Nucleus accumbens (tissue), 56 donors: Measurements from ENCODE around the gene NUP210L.
"Not testable (repeated sequence)": the region's sequence is repeated elsewhere in the genome, so short reads cannot be mapped to it uniquely, and the experiment has no call there.

Source experiments
- DNase-seq, 56 donors: peaks; one replicate each; lab custom pipeline; 2025; lab: John Stamatoyannopoulos, UW

The NUP210L gene

DNA sequence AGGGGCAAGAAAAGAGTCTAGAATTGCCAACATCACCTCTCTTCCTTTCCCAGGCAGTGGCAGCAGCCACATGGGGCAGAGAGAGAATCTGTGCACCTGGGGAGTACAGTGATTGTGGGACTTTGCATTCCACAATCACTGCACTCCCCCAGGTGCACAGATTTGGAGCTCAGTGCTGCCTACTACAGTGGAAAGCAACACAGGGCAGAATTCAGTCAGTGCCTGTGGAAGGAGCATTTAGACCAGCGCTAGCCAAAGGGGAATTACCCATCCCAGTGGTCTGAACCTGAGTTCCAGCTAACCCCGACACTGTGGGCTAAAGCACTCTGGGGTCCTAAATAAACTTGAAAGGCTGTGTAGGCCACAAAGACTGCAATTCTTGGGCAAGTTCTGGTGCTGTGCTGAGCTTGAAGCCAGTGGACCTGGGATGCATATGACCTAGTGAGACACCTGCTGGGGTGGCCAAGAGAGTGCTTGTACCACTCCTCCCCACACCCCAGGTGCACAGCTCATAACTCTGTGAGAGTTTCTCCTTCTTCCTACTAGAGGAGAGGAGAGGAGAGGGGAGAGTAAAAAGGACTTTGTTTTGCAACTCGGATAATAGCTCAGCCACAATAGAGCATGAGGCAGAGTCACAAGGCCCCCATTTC lies 50.3 kb downstream of the NUP210L start:
- DNase-seq = no peak

DNA sequence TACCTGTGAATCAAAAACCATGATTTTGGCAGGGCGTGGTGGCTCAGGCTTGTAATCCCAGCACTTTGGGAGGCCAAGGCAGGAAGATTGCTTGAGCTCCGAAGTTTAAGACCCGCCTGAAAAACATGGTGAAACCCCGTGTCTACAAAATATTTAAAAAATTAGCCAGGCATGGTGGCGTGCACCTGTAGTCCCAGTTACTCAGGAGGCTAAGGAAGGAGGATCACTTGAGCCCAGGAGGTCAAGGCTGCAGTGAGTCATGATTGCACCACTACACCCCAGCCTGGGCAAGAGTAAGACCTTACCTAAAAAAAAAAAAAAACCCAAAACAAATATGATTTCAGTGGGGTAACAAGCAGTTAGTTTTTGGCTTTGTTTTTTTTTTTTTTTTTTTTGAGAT lies 54.7 kb downstream of the NUP210L start:
- not testable (repeated sequence) for DNase-seq

DNA sequence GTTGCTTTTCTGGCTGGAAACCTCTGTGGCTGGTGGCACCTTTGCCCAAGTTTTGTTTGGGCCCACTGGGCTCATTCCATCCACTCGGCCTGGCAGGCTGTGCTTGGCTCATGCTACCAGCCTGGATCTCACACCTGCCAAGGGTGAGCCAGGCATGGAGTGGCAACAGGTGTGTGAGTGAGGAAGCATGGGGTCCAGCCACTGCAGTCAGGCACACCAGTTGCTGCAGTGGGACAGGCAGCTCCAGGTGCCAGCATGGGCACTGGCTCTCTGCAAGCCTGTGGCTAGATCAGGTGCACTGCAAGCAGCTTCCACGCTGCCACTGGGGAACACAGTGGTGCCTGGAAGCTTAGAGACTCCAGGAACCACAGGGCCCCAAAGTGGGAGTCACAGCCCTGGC lies 57.0 kb downstream of the NUP210L start:
- no peak for DNase-seq

DNA sequence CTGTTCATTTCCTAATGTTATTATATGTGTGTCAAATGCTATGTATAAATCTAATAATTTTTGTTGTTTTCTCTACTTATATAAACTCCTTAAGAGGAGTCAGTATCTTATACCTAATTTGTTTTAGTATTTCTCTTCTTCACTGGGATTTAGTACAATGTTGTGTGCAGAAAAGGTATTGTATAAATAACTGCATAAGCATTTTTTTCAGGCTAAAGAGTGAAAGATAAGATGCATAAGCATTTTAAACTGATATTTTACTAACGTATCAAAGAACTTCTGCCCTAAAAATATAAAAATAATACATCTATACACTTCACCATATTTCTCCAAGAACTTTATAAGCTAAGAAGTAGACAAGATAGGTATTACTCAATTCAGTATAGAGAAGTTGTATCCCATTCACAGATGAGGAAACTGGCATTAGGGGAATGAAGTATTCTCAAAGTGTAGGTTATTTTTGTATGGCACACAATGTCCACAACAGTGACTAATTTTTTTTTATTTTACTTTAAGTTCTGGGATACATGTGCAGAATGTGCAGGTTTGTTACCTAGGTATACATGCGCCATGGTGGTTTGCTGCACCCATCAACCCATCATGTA lies 59.3 kb downstream of the NUP210L start:
- no peak for DNase-seq

DNA sequence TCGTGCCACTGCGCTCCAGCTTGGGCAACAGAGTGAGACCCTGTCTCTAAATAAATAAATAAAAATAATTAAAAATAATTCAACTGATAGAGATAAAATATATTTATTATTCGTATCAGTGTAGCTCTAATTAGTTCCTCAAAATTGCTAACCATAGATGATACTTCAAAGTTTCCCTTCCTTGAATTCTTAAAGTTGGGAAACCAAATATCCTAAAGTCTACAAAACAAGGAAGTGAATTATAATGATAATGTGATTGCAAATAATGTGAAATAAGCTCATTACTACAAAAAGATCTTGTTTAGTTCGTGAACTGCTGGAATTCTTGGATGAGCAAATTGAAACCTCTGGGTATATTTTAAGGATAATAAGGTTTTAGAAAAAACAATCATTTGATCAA lies 60.5 kb downstream of the NUP210L start:
- DNase-seq = no peak

DNA sequence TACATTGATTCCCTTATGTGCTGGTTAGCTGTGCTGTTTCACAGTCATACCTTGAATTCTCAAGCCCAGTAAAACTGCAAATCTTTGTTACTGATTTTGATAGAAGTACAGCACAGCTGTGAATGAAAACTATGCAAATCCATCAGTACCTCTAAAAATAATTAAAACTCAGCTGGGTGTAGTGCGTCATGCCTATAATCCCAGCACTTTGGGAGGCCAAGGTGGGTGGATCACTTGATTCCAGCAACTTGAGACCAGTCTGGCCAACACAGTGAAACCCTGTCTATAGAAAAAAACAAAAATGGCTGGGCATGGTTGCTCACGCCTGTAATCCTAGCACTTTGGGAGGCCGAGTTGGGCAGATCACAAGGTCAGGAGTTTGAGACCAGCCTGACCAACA lies 61.2 kb downstream of the NUP210L start:
- no peak for DNase-seq

DNA sequence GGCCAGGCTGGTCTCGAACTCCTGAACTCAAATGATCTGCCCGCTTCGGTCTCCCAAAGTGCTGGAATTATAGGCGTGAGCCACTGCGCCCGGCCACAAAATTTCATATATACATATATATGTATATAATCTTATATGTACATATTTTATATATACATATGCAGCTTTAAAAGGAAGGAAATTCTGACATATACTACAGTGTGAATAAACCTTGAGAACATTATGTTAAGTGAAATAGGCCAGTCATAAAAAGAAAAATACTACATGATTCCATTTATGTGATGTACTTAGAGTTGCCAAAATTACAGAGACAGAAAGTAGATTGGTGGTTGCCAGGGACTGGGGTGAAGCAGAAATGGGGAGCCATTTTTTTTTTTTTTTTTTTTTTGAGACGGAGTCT lies 63.2 kb downstream of the NUP210L start:
- no peak for DNase-seq

DNA sequence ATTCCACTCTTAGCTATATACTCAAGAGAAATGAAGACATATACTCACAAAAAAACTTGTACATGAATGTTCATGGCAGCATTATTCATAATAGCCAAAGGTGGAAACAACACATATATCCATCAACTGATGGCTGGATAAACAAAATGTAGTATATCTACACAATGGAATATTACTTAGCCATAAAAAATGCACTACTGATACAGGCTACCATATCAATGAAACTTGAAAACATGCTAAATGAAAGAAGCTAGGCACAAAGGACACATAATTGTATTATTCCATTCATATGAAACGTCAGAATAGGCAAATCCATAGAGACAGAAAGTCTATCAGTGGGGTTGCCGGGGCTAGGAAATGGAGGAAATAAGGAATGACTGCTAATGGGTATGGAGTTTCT lies 67.3 kb downstream of the NUP210L start:
- DNase-seq = no peak

DNA sequence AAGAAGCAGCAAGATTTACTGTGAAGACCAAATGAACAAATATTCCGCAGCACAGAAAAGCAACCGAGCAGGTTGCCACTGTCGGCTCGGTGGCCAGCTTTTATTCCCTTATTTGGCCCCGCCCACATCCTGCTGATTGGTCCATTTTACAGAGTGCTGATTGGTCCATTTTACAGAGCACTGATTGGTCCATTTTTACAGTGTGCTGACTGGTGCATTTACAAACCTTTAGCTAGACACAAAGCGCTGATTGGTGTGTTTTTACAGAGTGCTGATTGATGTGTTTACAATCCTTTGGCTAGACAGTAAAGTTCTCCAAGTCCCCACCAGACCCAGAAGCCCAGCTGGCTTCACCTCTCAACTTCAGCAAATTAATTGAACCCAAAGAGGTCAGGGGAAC lies 71.8 kb downstream of the NUP210L start:
- DNase-seq = not testable (repeated sequence)

DNA sequence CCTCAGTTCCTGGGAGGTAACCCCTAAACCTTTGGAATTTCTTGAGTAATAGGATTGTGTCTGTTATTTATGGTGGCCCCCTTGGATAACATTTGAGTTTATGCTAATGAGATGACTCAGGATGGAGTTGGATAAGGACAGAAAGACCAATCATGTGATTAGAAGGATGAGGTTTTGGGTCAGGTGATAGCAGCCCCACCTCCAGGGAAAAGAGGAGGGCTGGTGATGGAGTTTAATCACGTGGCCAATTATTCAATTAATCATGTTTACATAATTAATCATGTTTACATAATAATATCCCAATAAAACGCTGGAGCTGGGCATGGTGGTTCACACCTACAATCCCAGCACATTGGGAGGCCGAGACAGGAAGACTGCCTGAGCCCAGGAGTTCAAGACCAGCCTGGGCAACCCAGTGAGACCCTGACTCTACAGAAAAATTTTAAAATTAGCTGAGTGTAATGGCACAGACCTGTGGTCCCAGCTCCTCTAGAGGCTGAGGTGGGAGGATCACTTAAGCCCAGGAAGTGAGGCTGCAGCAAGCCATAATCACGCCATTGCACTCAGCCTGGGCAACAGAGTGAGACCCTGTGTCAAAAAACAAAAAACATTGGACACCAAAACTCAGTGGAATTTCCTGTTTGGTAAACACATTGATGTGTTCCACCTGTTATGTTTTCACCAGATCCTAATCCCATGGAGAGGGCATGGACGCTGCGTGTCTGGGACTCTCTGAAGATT lies 73.3 kb downstream of the NUP210L start:
- DNase-seq = no peak

DNA sequence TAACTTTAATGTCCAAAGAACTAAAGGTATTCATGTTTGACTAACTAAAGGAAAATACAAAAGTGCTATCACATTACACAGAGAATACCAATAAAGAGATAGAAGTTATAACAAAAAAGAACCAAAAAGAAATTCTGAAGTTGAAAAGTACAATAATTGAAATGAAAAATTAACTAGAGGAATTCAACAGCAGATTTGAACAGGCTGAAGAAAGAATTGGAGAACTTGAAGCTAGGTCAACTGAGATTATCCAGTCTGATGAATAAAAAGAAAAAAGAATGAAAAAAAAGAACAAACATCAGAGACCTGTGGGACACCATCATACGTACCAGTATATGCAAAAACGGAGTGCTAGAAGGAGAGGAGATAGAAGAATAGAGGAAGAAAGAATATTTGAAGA lies 78.5 kb downstream of the NUP210L start:
- DNase-seq = no peak

DNA sequence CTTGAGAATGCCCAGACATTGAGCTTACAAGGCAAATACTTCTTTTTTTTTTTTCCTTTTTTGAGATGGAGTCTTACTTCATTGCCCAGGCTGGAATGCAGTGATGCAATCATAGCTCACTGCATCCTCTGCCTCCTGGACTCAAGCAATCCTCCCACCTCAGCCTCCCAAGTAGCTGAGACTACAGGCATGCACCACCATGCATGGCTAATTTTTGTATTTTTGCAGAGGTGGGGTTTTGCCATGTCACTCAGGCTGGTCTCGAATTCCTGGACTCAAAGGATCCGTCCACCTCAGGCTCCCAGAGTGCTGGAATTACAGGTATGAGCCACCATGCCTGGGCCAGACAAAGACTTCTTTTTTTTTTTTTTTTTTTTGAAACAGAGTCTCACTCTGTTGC lies 79.1 kb downstream of the NUP210L start:
- DNase-seq = no peak

DNA sequence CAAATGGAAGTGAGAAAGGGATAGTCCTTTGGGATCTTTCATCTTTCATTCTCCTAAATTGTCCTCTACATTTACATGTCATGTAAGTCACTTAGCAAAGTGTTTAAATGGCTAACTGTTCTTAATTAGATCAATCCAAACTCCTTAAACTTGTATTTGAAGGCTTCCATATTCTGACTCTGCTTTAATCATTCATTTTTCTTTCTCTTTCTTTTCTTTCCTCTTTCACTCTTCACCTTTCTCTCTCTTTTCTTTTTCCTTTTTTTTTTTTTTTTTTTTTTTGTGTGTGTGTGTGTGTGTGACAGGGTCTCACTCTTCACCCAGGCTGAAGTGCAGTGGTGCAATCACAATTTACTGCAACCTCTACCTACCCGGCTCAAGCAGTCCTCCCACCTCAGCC lies 92.6 kb downstream of the NUP210L start:
- no peak for DNase-seq

DNA sequence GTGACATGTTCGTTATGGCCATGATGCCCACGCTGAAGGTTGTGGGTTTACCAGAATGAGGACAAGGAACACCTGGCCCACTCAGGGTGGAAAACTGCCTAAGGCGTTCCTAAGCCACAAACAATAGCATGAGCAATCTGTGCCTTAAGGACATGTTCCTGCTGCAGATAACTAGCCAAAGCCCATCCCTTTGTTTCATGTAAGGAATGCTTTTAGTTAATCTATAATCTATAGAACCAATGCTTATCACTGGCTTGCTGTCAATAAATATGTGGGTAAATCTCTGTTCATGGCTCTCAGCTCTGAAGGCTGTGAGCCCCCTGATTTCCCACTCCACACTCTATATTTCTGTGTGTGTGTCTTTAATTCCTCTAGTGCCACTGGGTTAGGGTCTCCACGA lies 107.4 kb downstream of the NUP210L start:
- not testable (repeated sequence) for DNase-seq

DNA sequence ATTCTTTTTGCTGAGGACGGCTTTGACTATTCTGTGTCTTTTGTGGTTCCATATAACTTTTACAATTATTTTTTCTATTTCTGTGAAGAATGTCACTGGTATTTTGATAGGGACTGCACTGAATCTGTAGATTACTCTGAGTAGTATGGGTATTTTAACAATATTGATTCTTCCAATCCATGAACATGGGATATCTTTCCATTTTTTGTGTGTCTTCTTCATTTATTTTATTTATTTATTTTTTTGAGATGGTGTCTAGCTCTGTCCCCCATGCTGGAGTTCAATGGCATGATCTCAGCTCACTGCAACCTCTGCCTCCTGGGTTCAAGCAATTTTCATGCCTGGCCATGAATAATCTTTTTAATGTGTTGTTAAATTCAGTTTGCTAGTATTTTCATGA lies 121.2 kb downstream of the NUP210L start:
- DNase-seq = not testable (repeated sequence)

DNA sequence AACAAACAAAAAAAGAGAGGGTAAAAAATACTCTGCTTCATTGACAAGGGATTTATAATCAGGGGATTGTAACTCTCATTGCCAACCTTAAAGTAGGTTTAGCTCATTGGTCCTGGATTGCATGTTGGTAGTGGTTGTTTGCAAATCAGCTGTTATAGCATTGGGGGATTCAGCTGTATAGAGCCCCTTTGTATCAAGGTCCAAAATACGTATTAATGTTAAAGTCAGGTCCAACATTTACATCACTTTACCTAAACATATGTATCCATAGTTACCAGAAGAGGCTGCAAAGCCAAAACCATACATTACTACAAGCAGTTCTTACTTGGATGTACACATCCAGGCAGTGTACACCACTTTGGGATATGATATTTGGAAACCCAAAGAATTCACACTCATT lies 134.9 kb downstream of the NUP210L start:
- DNase-seq = no peak

DNA sequence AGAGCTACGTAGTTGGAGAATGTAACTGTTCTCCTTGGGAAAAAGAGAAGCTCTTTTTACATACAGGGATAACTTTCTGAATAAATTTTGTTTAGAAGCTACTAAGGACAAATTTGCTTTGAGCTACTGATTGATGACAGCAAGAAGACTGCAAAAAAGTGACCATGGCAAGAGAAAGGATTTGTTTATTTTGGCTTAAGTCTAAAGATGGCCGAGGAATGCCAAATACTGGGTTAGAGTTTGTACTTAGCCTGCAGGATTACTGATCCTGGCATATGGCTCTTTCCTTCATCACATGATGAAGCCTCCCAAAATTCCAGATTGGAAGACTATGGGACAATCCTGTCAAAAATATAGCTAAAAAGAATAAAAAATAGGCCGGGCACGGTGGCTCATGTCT lies 135.6 kb downstream of the NUP210L start:
- no peak for DNase-seq

DNA sequence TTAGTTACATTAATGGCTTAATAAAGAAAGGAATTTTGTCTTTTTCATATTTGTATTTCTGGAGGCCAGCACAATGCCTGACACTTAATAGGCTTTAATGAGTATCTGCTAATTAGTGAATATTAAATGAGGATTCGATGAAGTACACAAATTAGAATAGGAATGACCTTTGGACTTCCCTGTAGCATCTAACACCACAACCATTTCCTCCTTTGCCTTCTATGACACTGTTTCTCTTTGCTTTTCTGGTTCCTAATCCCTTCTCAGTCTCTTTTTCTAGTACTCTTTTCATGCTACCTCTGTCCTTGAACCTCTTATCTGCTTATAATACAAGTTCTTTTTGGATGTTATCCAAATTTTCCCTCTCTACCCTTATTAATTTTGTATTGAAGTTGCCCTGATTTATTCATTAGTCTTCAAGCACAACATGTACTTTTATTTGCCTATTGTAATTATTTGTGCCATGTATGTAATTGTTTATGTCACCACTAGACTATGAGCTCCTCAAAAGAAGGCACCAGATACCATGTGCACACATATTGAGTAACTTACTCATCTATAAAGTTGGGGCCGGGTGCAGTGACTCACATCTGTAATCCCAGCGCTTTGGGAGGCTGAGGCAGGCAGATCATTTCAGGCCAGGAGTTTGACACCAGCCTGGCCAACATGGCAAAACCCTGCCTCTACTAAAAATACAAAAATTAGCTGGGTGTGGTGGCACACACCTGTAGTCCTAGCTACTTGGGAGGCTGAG lies 140.5 kb downstream of the NUP210L start:
- no peak for DNase-seq

DNA sequence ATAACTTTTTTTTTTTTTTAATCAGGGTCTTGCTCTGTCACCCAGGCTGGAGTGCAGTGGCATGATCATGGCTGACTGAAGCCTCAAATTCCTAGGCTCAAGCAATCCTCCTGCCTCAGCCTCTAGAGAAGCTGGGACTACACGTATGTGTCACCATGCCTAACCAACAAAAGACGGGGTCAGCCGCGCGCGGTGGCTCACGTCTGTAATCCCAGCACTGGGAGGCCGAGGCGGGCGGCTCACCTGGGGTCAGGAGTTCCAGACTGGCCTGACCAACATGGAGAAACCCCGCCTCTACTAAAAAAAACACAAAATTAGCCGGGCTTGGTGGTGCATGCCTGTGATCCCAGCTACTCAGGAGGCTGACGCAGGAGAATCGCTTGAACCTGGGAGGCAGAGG lies 142.3 kb downstream of the NUP210L start:
- DNase-seq = not testable (repeated sequence)

DNA sequence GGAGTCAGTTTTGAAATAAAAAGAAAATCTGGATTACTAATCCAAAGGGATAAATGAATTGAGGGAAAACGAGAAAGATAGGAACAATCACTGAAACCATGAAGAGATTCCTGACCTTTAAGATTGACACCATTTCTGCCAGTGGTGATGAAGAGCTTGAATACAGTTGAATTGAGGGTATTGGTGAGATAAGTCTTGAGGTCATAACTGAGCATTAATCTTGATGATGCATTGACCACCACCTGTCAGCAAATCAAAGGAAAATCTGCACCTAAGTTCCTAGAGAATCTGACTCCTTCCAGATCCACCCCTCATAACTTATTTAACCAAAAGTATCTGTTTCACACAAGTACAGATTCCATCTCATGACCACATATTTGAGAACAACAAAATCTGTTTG lies 142.7 kb downstream of the NUP210L start:
- DNase-seq = no peak

DNA sequence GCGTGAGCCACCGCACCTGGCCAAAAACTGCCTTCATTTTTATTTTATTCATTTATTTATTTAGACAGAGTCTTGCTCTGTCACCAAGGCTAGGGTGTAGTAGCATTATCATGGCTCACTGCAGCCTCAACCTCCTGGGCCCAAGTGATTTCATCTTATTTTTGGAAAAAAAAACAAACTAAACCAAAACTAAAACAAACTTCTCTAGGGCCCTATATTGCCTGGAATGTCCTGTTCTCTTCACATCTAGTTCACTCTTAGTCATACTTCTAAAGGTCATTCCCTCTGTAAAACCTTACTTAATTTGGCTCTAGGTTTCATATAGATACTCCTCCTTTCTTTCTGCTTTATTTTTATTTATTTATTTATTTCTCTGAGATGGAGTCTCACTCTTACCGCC lies 148.7 kb downstream of the NUP210L start:
- no peak for DNase-seq
